Measurements from ENCODE around the gene DRC7. TPM values are rescaled to one million over a fixed set of nuclear protein-coding genes. Genes with fewer than 3 reads are reported as not detected.
A peak's percentile ranks its signal among the peaks of the same experiment; 100 is the strongest.

Gene DRC7
- total RNA-seq, 1 experiment from 2014 or later = not detected

- CTCF ChIA-PET = interaction anchor here (0.6 to 3.3 kb wide), 28 partner anchors 9 to 140 kb away, joined by 3 to 24 read pairs (median 4); partner anchors contain the start of genes DRC7 and KATNB1
- peak; percentile 99 for TF ChIP-seq GABPB1 (CRISPR knock-in tag; IDR thresholded peaks at IDR 0.05)
- TF ChIP-seq ZNF263 (CRISPR knock-in tag; IDR thresholded peaks at IDR 0.05; ENCODE audit: low read depth) = peak; percentile 67; the same call in 1 of the 2 replicates
- 0 out of 2 replicates have a peak, but pooled peaks have one; percentile 28 for TF ChIP-seq CTCF (IDR thresholded peaks at IDR 0.05)
- TF ChIP-seq, protein P1, sequence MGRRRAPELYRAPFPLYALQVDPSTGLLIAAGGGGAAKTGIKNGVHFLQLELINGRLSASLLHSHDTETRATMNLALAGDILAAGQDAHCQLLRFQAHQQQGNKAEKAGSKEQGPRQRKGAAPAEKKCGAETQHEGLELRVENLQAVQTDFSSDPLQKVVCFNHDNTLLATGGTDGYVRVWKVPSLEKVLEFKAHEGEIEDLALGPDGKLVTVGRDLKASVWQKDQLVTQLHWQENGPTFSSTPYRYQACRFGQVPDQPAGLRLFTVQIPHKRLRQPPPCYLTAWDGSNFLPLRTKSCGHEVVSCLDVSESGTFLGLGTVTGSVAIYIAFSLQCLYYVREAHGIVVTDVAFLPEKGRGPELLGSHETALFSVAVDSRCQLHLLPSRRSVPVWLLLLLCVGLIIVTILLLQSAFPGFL (CRISPR knock-in tag; IDR thresholded peaks at IDR 0.05; ENCODE audit: borderline replicate concordance) = no peak
- no peak for TF ChIP-seq ZNF219 (CRISPR knock-in tag; IDR thresholded peaks at IDR 0.05; ENCODE audit: borderline replicate concordance)
- peak; percentile 66 for DNase-seq (ENCODE audit: low spot score)
- H3K27ac Mint-ChIP-seq = no peak overlapping the region
- H3K9me3 Mint-ChIP-seq = no peaks in the 10 kb centered on the region
- ATAC-seq = peak; percentile 66
- POLR2A ChIA-PET = interaction anchor here (1.1 kb wide), 1 partner anchor 68 kb away, joined by 3 read pairs; the partner anchor contains the start of gene KATNB1
- H3K36me3 Mint-ChIP-seq = no peaks in the 10 kb centered on the region
- no peak overlapping the region for H3K4me3 Mint-ChIP-seq
- no peaks in the 10 kb centered on the region for H3K27me3 Mint-ChIP-seq (ENCODE audit: low read depth)
- no peaks in the 10 kb centered on the region for H3K4me1 Mint-ChIP-seq
These were observed 26.9 kb upstream of the DRC7 start for GRCh38 chr16:57667526-57668262.

- ChIA-PET CTCF (interaction anchor here (0.6 to 3.3 kb wide), 14 partner anchors 9 to 119 kb away, joined by 3 to 24 read pairs (median 4); partner anchors contain the start of gene KATNB1), POLR2A (no interaction called here)
- H3K27ac Mint-ChIP-seq = no peak within 1 kb of the TSS
- no peak for ATAC-seq
- H3K36me3 Mint-ChIP-seq = no peaks in the 10 kb centered on the region
- no peak for TF ChIP-seq ZSCAN18 (CRISPR knock-in tag; IDR thresholded peaks at IDR 0.05)
- TF ChIP-seq MLX (CRISPR knock-in tag; IDR thresholded peaks at IDR 0.05) = no peak
- no peak for TF ChIP-seq ZNF423 (CRISPR knock-in tag; IDR thresholded peaks at IDR 0.05)
- no peak for TF ChIP-seq USF1 (CRISPR knock-in tag; IDR thresholded peaks at IDR 0.05)
- TF ChIP-seq TEAD1 (CRISPR knock-in tag; IDR thresholded peaks at IDR 0.05) = no peak
- no peaks in the 10 kb centered on the region for H3K4me1 Mint-ChIP-seq
- no peaks in the 10 kb centered on the region for H3K27me3 Mint-ChIP-seq (ENCODE audit: low read depth)
- no peaks in the 10 kb centered on the region for H3K9me3 Mint-ChIP-seq
- no peak within 1 kb of the TSS for H3K4me3 Mint-ChIP-seq
- DNase-seq (ENCODE audit: low spot score) = no peak
These were observed 26.4 kb upstream of the DRC7 start, which contains the start of gene ADGRG3 for GRCh38 chr16:57668263-57668571. ADGRG3 (plus strand) TSS chr16:57668306; CDS start chr16:57668348, 42 bp downstream.

- no peaks in the 10 kb centered on the region for H3K4me1 Mint-ChIP-seq
- ATAC-seq (no peak), DNase-seq (ENCODE audit: low spot score) (no peak)
- H3K36me3 Mint-ChIP-seq = no peaks in the 10 kb centered on the region
- H3K9me3 Mint-ChIP-seq = no peaks in the 10 kb centered on the region
- ChIA-PET POLR2A (no interaction called here), CTCF (interaction anchor here (0.6 to 3.3 kb wide), 5 partner anchors 8 to 67 kb away, joined by 3 to 24 read pairs (median 4); partner anchors contain the start of genes DRC7 and KATNB1)
- H3K27me3 Mint-ChIP-seq (ENCODE audit: low read depth) = peaks cover 5% of the 10 kb centered on the region
- H3K4me3 Mint-ChIP-seq = no peak overlapping the region
- H3K27ac Mint-ChIP-seq = no peak overlapping the region
- TF ChIP-seq GABPB1 (CRISPR knock-in tag; IDR thresholded peaks at IDR 0.05) = no peak
- no peak for TF ChIP-seq CREM (CRISPR knock-in tag; IDR thresholded peaks at IDR 0.05)
- TF ChIP-seq, protein P2, sequence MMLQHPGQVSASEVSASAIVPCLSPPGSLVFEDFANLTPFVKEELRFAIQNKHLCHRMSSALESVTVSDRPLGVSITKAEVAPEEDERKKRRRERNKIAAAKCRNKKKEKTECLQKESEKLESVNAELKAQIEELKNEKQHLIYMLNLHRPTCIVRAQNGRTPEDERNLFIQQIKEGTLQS (CRISPR knock-in tag; conservative IDR thresholded peaks at IDR 0.05) = no peak
- TF ChIP-seq SP1 (CRISPR knock-in tag; conservative IDR thresholded peaks at IDR 0.05) = no peak
These were observed 25.8 kb upstream of the DRC7 start for GRCh38 chr16:57668630-57669475.

Measured in WTC11 (cell line).